B cell (primary cell): ENCODE results near the gene IRGC. TPM values are rescaled to one million over a fixed set of nuclear protein-coding genes. Genes with fewer than 3 reads are reported as not detected.

Experiments
- ATAC-seq: fragments of 200-7000 bp; cut with Tn5 transposase; one replicate; pipeline ENCODE4 v1.10.0; 2021; ENCODE audit warnings: low read depth, mild to moderate bottlenecking, moderate number of reproducible peaks, moderate library complexity
- CTCF ChIA-PET: fragments of 350-600 bp; sonication (Branson Sonifier 250); formaldehyde crosslinking; loops from one replicate; lab custom pipeline; 2021; ENCODE audit warnings: antibody characterized with exemption, inconsistent platforms; lab: Charles Lee
- POLR2A ChIA-PET: fragments of 350-600 bp; sonication (Branson Sonifier 250); formaldehyde crosslinking; loops from one replicate; lab custom pipeline; 2021; ENCODE audit warnings: antibody characterized with exemption; lab: Charles Lee
- DNase-seq: peaks from one replicate; pipeline ENCODE4 v3.0.0; 2013
- H2AFZ ChIP-seq: 2 replicates; pipeline ENCODE4 v1.6.1; 2012; ENCODE audit warnings: mild to moderate bottlenecking, low read depth, low read length; ENCODE audit not compliant: insufficient read depth, poor library complexity, severe bottlenecking
- H3K27ac ChIP-seq, 2 donors: 1 replicate in 1 of 2; 2 replicates in 1 of 2; pipeline ENCODE4 v1.5.1; 2012 to 2013; ENCODE audit warnings: low read length in 2 of 2, mild to moderate bottlenecking in 2 of 2, moderate library complexity in 1 of 2
- H3K27me3 ChIP-seq, 4 experiments: fragments of 200-600 bp in 1 of 4; sonication (generic) in 1 of 4; replicated peaks in 1 of 4; 1 replicate in 2 of 4; 2 replicates in 2 of 4; pipeline versions ENCODE4 v1.6.1 to v1.7.0; 2013 to 2016; ENCODE audit warnings: low read length in 3 of 4, mild to moderate bottlenecking in 2 of 4, mixed read lengths in 1 of 4, moderate library complexity in 1 of 4; ENCODE audit not compliant: insufficient read depth in 4 of 4, control insufficient read depth in 3 of 4; ENCODE audit errors: control extremely low read depth in 1 of 4
- H3K36me3 ChIP-seq, 2 experiments: replicated peaks in 1 of 2; 1 replicate in 1 of 2; 2 replicates in 1 of 2; pipeline versions ENCODE4 v1.6.1 to v1.7.1; 2013; ENCODE audit warnings: low read length in 1 of 2; ENCODE audit not compliant: insufficient read depth in 2 of 2, control insufficient read depth in 1 of 2; ENCODE audit errors: control extremely low read depth in 1 of 2, extremely low read depth in 1 of 2
- H3K4me1 ChIP-seq, 2 donors: fragments of 200-600 bp in 1 of 2; sonication (generic) in 1 of 2; 1 replicate in 1 of 2; 2 replicates in 1 of 2; pipeline versions ENCODE4 v1.5.1 to v1.6.1; 2013 to 2017; ENCODE audit warnings: low read length in 2 of 2; ENCODE audit not compliant: control insufficient read depth in 2 of 2, insufficient read depth in 2 of 2
- H3K4me2 ChIP-seq: replicated peaks from 2 replicates; pipeline ENCODE3; 2012; ENCODE audit warnings: mild to moderate bottlenecking, low read depth, low read length; ENCODE audit not compliant: poor library complexity, severe bottlenecking
- H3K4me3 ChIP-seq, 5 experiments: fragments of 200-600 bp in 1 of 5; sonication (generic) in 1 of 5; 1 replicate in 3 of 5; 2 replicates in 2 of 5; pipeline versions ENCODE4 v1.5.1 to v1.7.0; 2011 to 2016; ENCODE audit warnings: low read length in 4 of 5, mild to moderate bottlenecking in 4 of 5, low read depth in 2 of 5, control low read depth in 1 of 5, moderate library complexity in 1 of 5; ENCODE audit not compliant: insufficient read depth in 1 of 5; ENCODE audit errors: control extremely low read depth in 1 of 5, extremely low read depth in 1 of 5
- H3K79me2 ChIP-seq: fragments of 200-600 bp; sonication (generic); one replicate; pipeline ENCODE4 v1.6.0; 2016; ENCODE audit warnings: low read length; ENCODE audit not compliant: control insufficient read depth, insufficient read depth
- H3K9ac ChIP-seq: fragments of 200-600 bp; sonication (generic); 2 replicates; pipeline ENCODE4 v1.6.1; 2017; ENCODE audit warnings: mild to moderate bottlenecking, low read length, moderate library complexity
- H3K9me3 ChIP-seq, 3 donors: one replicate each; pipeline versions ENCODE4 v1.6.1 to v1.7.1; 2013; ENCODE audit warnings: low read length in 2 of 3; ENCODE audit not compliant: control insufficient read depth in 2 of 3, insufficient read depth in 1 of 3; ENCODE audit errors: control extremely low read depth in 1 of 3
- H4K20me1 ChIP-seq: 2 replicates; pipeline ENCODE4 v1.6.0; 2012; ENCODE audit warnings: mild to moderate bottlenecking, low read length; ENCODE audit not compliant: insufficient read depth, control insufficient read depth, poor library complexity, severe bottlenecking
- H3K27ac Mint-ChIP-seq: one replicate; pipeline ENCODE4 v1.8.0; 2021; ENCODE audit warnings: mixed read lengths
- H3K27me3 Mint-ChIP-seq: one replicate; pipeline ENCODE4 v1.8.0; 2021; ENCODE audit warnings: mixed read lengths
- H3K4me1 Mint-ChIP-seq: one replicate; pipeline ENCODE4 v1.8.0; 2021; ENCODE audit warnings: mixed read lengths
- H3K4me3 Mint-ChIP-seq: one replicate; pipeline ENCODE4 v1.8.0; 2021; ENCODE audit warnings: mixed read lengths
- H3K9me3 Mint-ChIP-seq: one replicate; pipeline ENCODE4 v1.8.0; 2022; ENCODE audit warnings: mixed read lengths; ENCODE audit not compliant: insufficient read depth
- EZH2 ChIP-seq: IDR thresholded peaks from 2 replicates; pipeline ENCODE4 v1.6.1; 2012; ENCODE audit warnings: borderline replicate concordance, low read depth, mild to moderate bottlenecking, moderate library complexity, low read length; ENCODE audit not compliant: insufficient read depth, poor library complexity, severe bottlenecking
- WGBS: methylation state at CpG from one replicate; pipeline ENCODE4 v1.1.5; 2013; ENCODE audit warnings: missing lambda C conversion rate; ENCODE audit not compliant: insufficient coverage; 5-methylcytosine and 5-hydroxymethylcytosine counted together
- intact Hi-C: fragments of 100-400 bp; cut with micrococcal nuclease; formaldehyde crosslinking; loops from one replicate; pipeline ENCODE4 v1.10.0; 2022
- polyA plus RNA-seq: library from polyadenylated mRNA; depleted of rRNA; stranded (reverse); fragments of >200 nt; gene quantifications from 2 replicates; pipeline ENCODE4 v1.2.3, GENCODE V29; 2012
- total RNA-seq, 2 donors: library from RNA; stranded (reverse); fragments of 120-200 nt in 1 of 2; gene quantifications; 1 replicate in 1 of 2; 2 replicates in 1 of 2; pipeline versions ENCODE4 v1.2.3 to v1.2.4, GENCODE V29; 2013 to 2022
- TF ChIP-seq, protein P1 (sequence below): fragments of 200-600 bp; IDR thresholded peaks from one replicate; pipeline ENCODE4 v1.8.0; 2022; ENCODE audit warnings: antibody characterized with exemption, mild to moderate bottlenecking

IRGC gene
- total and polyA plus RNA-seq, 2 donors (not counting 1 experiment from before 2014, with no cell fraction given), result not detected

- no peaks in the 10 kb centered on the region for H3K36me3 ChIP-seq
- ChIA-PET POLR2A (no interaction called here), CTCF (no interaction called here)
- no peak overlapping the region for H3K9ac ChIP-seq
- no peak overlapping the region for H3K4me2 ChIP-seq
- DNase-seq (no peak), ATAC-seq (no peak)
- TF ChIP-seq, protein P1, sequence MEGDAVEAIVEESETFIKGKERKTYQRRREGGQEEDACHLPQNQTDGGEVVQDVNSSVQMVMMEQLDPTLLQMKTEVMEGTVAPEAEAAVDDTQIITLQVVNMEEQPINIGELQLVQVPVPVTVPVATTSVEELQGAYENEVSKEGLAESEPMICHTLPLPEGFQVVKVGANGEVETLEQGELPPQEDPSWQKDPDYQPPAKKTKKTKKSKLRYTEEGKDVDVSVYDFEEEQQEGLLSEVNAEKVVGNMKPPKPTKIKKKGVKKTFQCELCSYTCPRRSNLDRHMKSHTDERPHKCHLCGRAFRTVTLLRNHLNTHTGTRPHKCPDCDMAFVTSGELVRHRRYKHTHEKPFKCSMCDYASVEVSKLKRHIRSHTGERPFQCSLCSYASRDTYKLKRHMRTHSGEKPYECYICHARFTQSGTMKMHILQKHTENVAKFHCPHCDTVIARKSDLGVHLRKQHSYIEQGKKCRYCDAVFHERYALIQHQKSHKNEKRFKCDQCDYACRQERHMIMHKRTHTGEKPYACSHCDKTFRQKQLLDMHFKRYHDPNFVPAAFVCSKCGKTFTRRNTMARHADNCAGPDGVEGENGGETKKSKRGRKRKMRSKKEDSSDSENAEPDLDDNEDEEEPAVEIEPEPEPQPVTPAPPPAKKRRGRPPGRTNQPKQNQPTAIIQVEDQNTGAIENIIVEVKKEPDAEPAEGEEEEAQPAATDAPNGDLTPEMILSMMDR, result no peak
- TF ChIP-seq EZH2, result no peak
- intact Hi-C loops, result no loop called here
- H3K27ac ChIP-seq, result no peak overlapping the region
- H4K20me1 ChIP-seq, result no peaks in the 10 kb centered on the region
- H2AFZ ChIP-seq, result peak overlapping the region; percentile 51
- peaks cover 4% of the 10 kb centered on the region for H3K4me1 Mint-ChIP-seq
- H3K4me3 Mint-ChIP-seq, result no peak overlapping the region
- no peak overlapping the region for H3K4me3 ChIP-seq
- H3K79me2 ChIP-seq, result no peaks in the 10 kb centered on the region
- no peaks in the 10 kb centered on the region for H3K9me3 Mint-ChIP-seq
- no peaks in the 10 kb centered on the region for H3K27me3 ChIP-seq
- H3K4me1 ChIP-seq, result peaks cover under 1 to 1% of the 10 kb centered on the region in 2 donors
- peaks cover 3% of the 10 kb centered on the region for H3K27me3 Mint-ChIP-seq
- H3K9me3 ChIP-seq, result peaks cover 0 to 2% (median 0%) of the 10 kb centered on the region in 3 donors
- no peak overlapping the region for H3K27ac Mint-ChIP-seq
- WGBS, result 59% methylated on average over 4 of the region's 8 CpGs
Measured at GRCh38 chr19:43675269-43675879, 40.5 kb upstream of the IRGC start.

- ChIA-PET POLR2A (no interaction called here), CTCF (no interaction called here)
- Histone ChIP-seq H3K27ac (no peak overlapping the region), H3K4me1 (no peaks in the 10 kb centered on the region), H3K9ac (no peak overlapping the region), H3K4me3 (no peak overlapping the region), H4K20me1 (no peaks in the 10 kb centered on the region), H2AFZ (peak overlapping the region; percentile 51), H3K27me3 (no peaks in the 10 kb centered on the region), H3K79me2 (no peaks in the 10 kb centered on the region), H3K4me2 (no peak overlapping the region), H3K9me3 (no peaks in the 10 kb centered on the region), H3K36me3 (no peaks in the 10 kb centered on the region)
- TF ChIP-seq, protein P1, result no peak
- no peak for TF ChIP-seq EZH2
- DNase-seq, result no peak
- H3K27ac Mint-ChIP-seq, result no peak overlapping the region
- H3K9me3 Mint-ChIP-seq, result no peaks in the 10 kb centered on the region
- intact Hi-C loops, result no loop called here
- peaks cover 3% of the 10 kb centered on the region for H3K27me3 Mint-ChIP-seq
- no peak overlapping the region for H3K4me3 Mint-ChIP-seq
- WGBS, result 93% methylated on average over 10 of the region's 11 CpGs
- H3K4me1 Mint-ChIP-seq, result peaks cover 3% of the 10 kb centered on the region
- ATAC-seq, result no peak
Measured at GRCh38 chr19:43675906-43676305, 40.0 kb upstream of the IRGC start.
